Suprapubic skin (tissue), 4 donors: ENCODE data around the gene TVP23B.
"Not testable (repeated sequence)": the region's sequence is repeated elsewhere in the genome, so short reads cannot be mapped to it uniquely, and the experiment has no call there.

Source experiments
- CTCF ChIP-seq, 2 donors: fragments of 200-600 bp in 1 of 2; fragments of 450-650 bp in 1 of 2; sonication (generic) in 1 of 2; IDR thresholded peaks; one replicate each; pipeline ENCODE4 v1.5.1; 2016 to 2019; ENCODE audit warnings: antibody characterized with exemption in 2 of 2, mild to moderate bottlenecking in 1 of 2, moderate library complexity in 1 of 2
- EP300 ChIP-seq: sonication (generic); formaldehyde crosslinking; IDR thresholded peaks from one replicate; pipeline ENCODE4 v1.6.1; 2017; ENCODE audit warnings: antibody characterized with exemption
- POLR2A ChIP-seq, 2 donors: fragments of 450-650 bp; IDR thresholded peaks; one replicate each; pipeline ENCODE4 v1.6.1; 2017; ENCODE audit warnings: antibody characterized with exemption in 2 of 2, mild to moderate bottlenecking in 2 of 2, moderate library complexity in 2 of 2
- POLR2AphosphoS5 ChIP-seq, 3 donors: sonication (generic); formaldehyde crosslinking; IDR thresholded peaks; one replicate each; pipeline ENCODE4 v1.6.1; 2017; ENCODE audit warnings: antibody characterized with exemption in 3 of 3

- not testable (repeated sequence) for TF ChIP-seq CTCF (IDR thresholded peaks at IDR 0.05); POLR2A (IDR thresholded peaks at IDR 0.05); POLR2AphosphoS5 (IDR thresholded peaks at IDR 0.05); EP300
Measured at GRCh38 chr17:18770572-18770971, 10.4 kb upstream of the TVP23B start.
